ENCODE results near the gene PLA2G4D.

Gene PLA2G4D

GRCh38 chr15:42090370-42090769 is 4.0 kb downstream of the PLA2G4D start:
- Histone ChIP-seq H3K9me3 (ENCODE audit: control insufficient read depth, insufficient read depth, low read length) (no peaks in the 10 kb centered on the region), H3K4me1 (ENCODE audit: control insufficient read depth, insufficient read depth, low read length) (no peaks in the 10 kb centered on the region), H3K9ac (ENCODE audit: low read depth, low read length) (no peak overlapping the region), H3K27ac (ENCODE audit: low read depth, low read length) (no peak overlapping the region), H3K27me3 (ENCODE audit: control insufficient read depth, insufficient read depth, low read length) (no peaks in the 10 kb centered on the region), H3K4me3 (ENCODE audit: low read depth, low read length) (no peak overlapping the region), H3K36me3 (ENCODE audit: control insufficient read depth, insufficient read depth, low read length) (no peaks in the 10 kb centered on the region)

GRCh38 chr15:42089942-42090341 is 4.4 kb downstream of the PLA2G4D start:
- no peaks in the 10 kb centered on the region for H3K27me3 ChIP-seq (ENCODE audit: control insufficient read depth, insufficient read depth, low read length)
- no peaks in the 10 kb centered on the region for H3K36me3 ChIP-seq (ENCODE audit: control insufficient read depth, insufficient read depth, low read length)
- no peak overlapping the region for H3K4me3 ChIP-seq (ENCODE audit: low read depth, low read length)
- H3K4me1 ChIP-seq (ENCODE audit: control insufficient read depth, insufficient read depth, low read length) = no peaks in the 10 kb centered on the region
- no peak overlapping the region for H3K9ac ChIP-seq (ENCODE audit: low read depth, low read length)
- no peak overlapping the region for H3K27ac ChIP-seq (ENCODE audit: low read depth, low read length)
- H3K9me3 ChIP-seq (ENCODE audit: control insufficient read depth, insufficient read depth, low read length) = no peaks in the 10 kb centered on the region

GRCh38 chr15:42088801-42089640 is 5.3 kb downstream of the PLA2G4D start:
- no peak overlapping the region for H3K27ac ChIP-seq (ENCODE audit: low read depth, low read length)
- no peak overlapping the region for H3K4me3 ChIP-seq (ENCODE audit: low read depth, low read length)
- H3K9ac ChIP-seq (ENCODE audit: low read depth, low read length) = no peak overlapping the region
- no peaks in the 10 kb centered on the region for H3K36me3 ChIP-seq (ENCODE audit: control insufficient read depth, insufficient read depth, low read length)
- peaks cover 5% of the 10 kb centered on the region; the same call in 1 of the 2 replicates for H3K4me1 ChIP-seq (ENCODE audit: control insufficient read depth, insufficient read depth, low read length)
- H3K9me3 ChIP-seq (ENCODE audit: control insufficient read depth, insufficient read depth, low read length) = no peaks in the 10 kb centered on the region
- no peaks in the 10 kb centered on the region for H3K27me3 ChIP-seq (ENCODE audit: control insufficient read depth, insufficient read depth, low read length)

GRCh38 chr15:42087926-42088800 is 6.2 kb downstream of the PLA2G4D start:
- no peak overlapping the region for H3K4me3 ChIP-seq (ENCODE audit: low read depth, low read length)
- peaks cover 5% of the 10 kb centered on the region; the same call in 1 of the 2 replicates for H3K4me1 ChIP-seq (ENCODE audit: control insufficient read depth, insufficient read depth, low read length)
- H3K9me3 ChIP-seq (ENCODE audit: control insufficient read depth, insufficient read depth, low read length) = no peaks in the 10 kb centered on the region
- H3K36me3 ChIP-seq (ENCODE audit: control insufficient read depth, insufficient read depth, low read length) = no peaks in the 10 kb centered on the region
- H3K27ac ChIP-seq (ENCODE audit: low read depth, low read length) = no peak overlapping the region
- H3K27me3 ChIP-seq (ENCODE audit: control insufficient read depth, insufficient read depth, low read length) = no peaks in the 10 kb centered on the region
- H3K9ac ChIP-seq (ENCODE audit: low read depth, low read length) = no peak overlapping the region

GRCh38 chr15:42087460-42087859 is 6.9 kb downstream of the PLA2G4D start:
- H3K27me3 ChIP-seq (ENCODE audit: control insufficient read depth, insufficient read depth, low read length) = no peaks in the 10 kb centered on the region
- H3K27ac ChIP-seq (ENCODE audit: low read depth, low read length) = no peak overlapping the region
- H3K36me3 ChIP-seq (ENCODE audit: control insufficient read depth, insufficient read depth, low read length) = no peaks in the 10 kb centered on the region
- H3K9ac ChIP-seq (ENCODE audit: low read depth, low read length) = no peak overlapping the region
- H3K9me3 ChIP-seq (ENCODE audit: control insufficient read depth, insufficient read depth, low read length) = no peaks in the 10 kb centered on the region
- H3K4me3 ChIP-seq (ENCODE audit: low read depth, low read length) = no peak overlapping the region
- peaks cover 5% of the 10 kb centered on the region; the same call in 1 of the 2 replicates for H3K4me1 ChIP-seq (ENCODE audit: control insufficient read depth, insufficient read depth, low read length)

GRCh38 chr15:42085721-42086120 is 8.6 kb downstream of the PLA2G4D start:
- no peak overlapping the region for H3K27ac ChIP-seq (ENCODE audit: low read depth, low read length)
- H3K27me3 ChIP-seq (ENCODE audit: control insufficient read depth, insufficient read depth, low read length) = no peaks in the 10 kb centered on the region
- no peak overlapping the region for H3K4me3 ChIP-seq (ENCODE audit: low read depth, low read length)
- H3K4me1 ChIP-seq (ENCODE audit: control insufficient read depth, insufficient read depth, low read length) = peaks cover 10% of the 10 kb centered on the region
- no peak overlapping the region for H3K9ac ChIP-seq (ENCODE audit: low read depth, low read length)
- H3K9me3 ChIP-seq (ENCODE audit: control insufficient read depth, insufficient read depth, low read length) = no peaks in the 10 kb centered on the region
- no peaks in the 10 kb centered on the region for H3K36me3 ChIP-seq (ENCODE audit: control insufficient read depth, insufficient read depth, low read length)

- Histone ChIP-seq H3K4me1 (ENCODE audit: control insufficient read depth, insufficient read depth, low read length) (peaks cover 15% of the 10 kb centered on the region), H3K4me3 (ENCODE audit: low read depth, low read length) (no peak overlapping the region), H3K36me3 (ENCODE audit: control insufficient read depth, insufficient read depth, low read length) (no peaks in the 10 kb centered on the region), H3K27ac (ENCODE audit: low read depth, low read length) (no peak overlapping the region), H3K27me3 (ENCODE audit: control insufficient read depth, insufficient read depth, low read length) (no peaks in the 10 kb centered on the region), H3K9me3 (ENCODE audit: control insufficient read depth, insufficient read depth, low read length) (no peaks in the 10 kb centered on the region), H3K9ac (ENCODE audit: low read depth, low read length) (no peak overlapping the region)
Measured at GRCh38 chr15:42085236-42085605, 9.1 kb downstream of the PLA2G4D start.

- Histone ChIP-seq H3K27me3 (ENCODE audit: control insufficient read depth, insufficient read depth, low read length) (no peaks in the 10 kb centered on the region), H3K9ac (ENCODE audit: low read depth, low read length) (no peak overlapping the region), H3K36me3 (ENCODE audit: control insufficient read depth, insufficient read depth, low read length) (no peaks in the 10 kb centered on the region), H3K27ac (ENCODE audit: low read depth, low read length) (no peak overlapping the region), H3K9me3 (ENCODE audit: control insufficient read depth, insufficient read depth, low read length) (no peaks in the 10 kb centered on the region), H3K4me3 (ENCODE audit: low read depth, low read length) (no peak overlapping the region), H3K4me1 (ENCODE audit: control insufficient read depth, insufficient read depth, low read length) (peaks cover 20% of the 10 kb centered on the region)
Measured at GRCh38 chr15:42084465-42085235, 9.7 kb downstream of the PLA2G4D start.

GRCh38 chr15:42083916-42084315 is 10.4 kb downstream of the PLA2G4D start:
- no peak overlapping the region for H3K9ac ChIP-seq (ENCODE audit: low read depth, low read length)
- H3K27ac ChIP-seq (ENCODE audit: low read depth, low read length) = no peak overlapping the region
- H3K36me3 ChIP-seq (ENCODE audit: control insufficient read depth, insufficient read depth, low read length) = no peaks in the 10 kb centered on the region
- H3K4me1 ChIP-seq (ENCODE audit: control insufficient read depth, insufficient read depth, low read length) = peaks cover 26% of the 10 kb centered on the region
- no peak overlapping the region for H3K4me3 ChIP-seq (ENCODE audit: low read depth, low read length)
- no peaks in the 10 kb centered on the region for H3K27me3 ChIP-seq (ENCODE audit: control insufficient read depth, insufficient read depth, low read length)
- H3K9me3 ChIP-seq (ENCODE audit: control insufficient read depth, insufficient read depth, low read length) = no peaks in the 10 kb centered on the region

GRCh38 chr15:42083605-42083908 is 10.8 kb downstream of the PLA2G4D start:
- peaks cover 26% of the 10 kb centered on the region for H3K4me1 ChIP-seq (ENCODE audit: control insufficient read depth, insufficient read depth, low read length)
- no peak overlapping the region for H3K9ac ChIP-seq (ENCODE audit: low read depth, low read length)
- H3K27ac ChIP-seq (ENCODE audit: low read depth, low read length) = no peak overlapping the region
- no peaks in the 10 kb centered on the region for H3K9me3 ChIP-seq (ENCODE audit: control insufficient read depth, insufficient read depth, low read length)
- H3K36me3 ChIP-seq (ENCODE audit: control insufficient read depth, insufficient read depth, low read length) = no peaks in the 10 kb centered on the region
- H3K4me3 ChIP-seq (ENCODE audit: low read depth, low read length) = no peak overlapping the region
- no peaks in the 10 kb centered on the region for H3K27me3 ChIP-seq (ENCODE audit: control insufficient read depth, insufficient read depth, low read length)

All from HUES48 (cell line).